PC-3 (cell line): ENCODE data around the gene SLC39A10. TPM values are rescaled to one million over a fixed set of nuclear protein-coding genes. Genes with fewer than 3 reads are reported as not detected.
A peak's percentile ranks its signal among the peaks of the same experiment; 100 is the strongest.

Experiments used
- ATAC-seq: fragments of 200-7000 bp; cut with Tn5 transposase; 2 replicates; pipeline ENCODE4 v1.9.1; 2020; ENCODE audit warnings: mild to moderate bottlenecking, moderate library complexity
- BruUV-seq: library from RNA; stranded (reverse); fragments of 400-500 nt; replicated peaks from 2 replicates; lab custom pipeline; 2021; lab: Mats Ljungman, UMichigan
- CTCF ChIA-PET: fragments of 300-600 bp; sonication (Branson Sonifier 250); formaldehyde crosslinking; loops from one replicate; lab custom pipeline; 2022; ENCODE audit warnings: antibody characterized with exemption; lab: Charles Lee
- POLR2A ChIA-PET: fragments of 300-600 bp; sonication (Branson Sonifier 250); formaldehyde crosslinking; loops from one replicate; lab custom pipeline; 2022; ENCODE audit warnings: antibody characterized with exemption; ENCODE audit not compliant: unreplicated experiment; lab: Charles Lee
- DNase-seq: peaks from one replicate; pipeline ENCODE4 v3.0.0-alpha.2; 2015
- H2AFZ ChIP-seq: fragments of 300-600 bp; sonication (generic); 2 replicates; pipeline ENCODE4 v1.6.0; 2016; ENCODE audit warnings: antibody characterized with exemption, low read length
- H3F3A ChIP-seq: fragments of 300-600 bp; sonication (generic); one replicate; pipeline ENCODE4 v1.6.0; 2017; ENCODE audit warnings: antibody characterized with exemption, low read length, control low read depth, mild to moderate bottlenecking; ENCODE audit not compliant: unreplicated experiment
- H3K27ac ChIP-seq: fragments of 300-600 bp; sonication (generic); 2 replicates; pipeline ENCODE4 v1.5.1; 2016; ENCODE audit warnings: mild to moderate bottlenecking, low read length
- H3K27me3 ChIP-seq: fragments of 300-600 bp; sonication (generic); 2 replicates; pipeline ENCODE4 v1.6.1; 2016; ENCODE audit warnings: low read length, mixed read lengths
- H3K36me3 ChIP-seq: fragments of 300-600 bp; sonication (generic); 2 replicates; pipeline ENCODE4 v1.6.1; 2016; ENCODE audit warnings: low read depth, mixed run types, low read length, mixed read lengths
- H3K4me1 ChIP-seq: fragments of 300-600 bp; sonication (generic); 2 replicates; pipeline ENCODE4 v1.5.1; 2016; ENCODE audit warnings: low read length; ENCODE audit not compliant: insufficient read depth
- H3K4me2 ChIP-seq: fragments of 300-600 bp; sonication (generic); 2 replicates; pipeline ENCODE4 v1.6.0; 2016; ENCODE audit warnings: low read length
- H3K4me3 ChIP-seq: fragments of 300-600 bp; sonication (generic); 2 replicates; pipeline ENCODE4 v1.5.1; 2016; ENCODE audit warnings: mild to moderate bottlenecking, low read length, mixed read lengths
- H3K79me2 ChIP-seq: fragments of 300-600 bp; sonication (generic); 2 replicates; pipeline ENCODE4 v1.6.1; 2017; ENCODE audit warnings: low read length, mixed read lengths
- H3K9ac ChIP-seq: fragments of 300-600 bp; sonication (generic); 2 replicates; pipeline ENCODE4 v1.6.0; 2016; ENCODE audit warnings: mild to moderate bottlenecking, low read length
- H3K9me2 ChIP-seq: fragments of 300-600 bp; sonication (generic); replicated peaks from 2 replicates; pipeline ENCODE4 v1.6.1; 2016; ENCODE audit warnings: mixed run types, low read length, mixed read lengths
- H3K9me3 ChIP-seq: fragments of 300-600 bp; sonication (generic); 2 replicates; pipeline ENCODE4 v1.6.1; 2016; ENCODE audit warnings: low read length, mixed read lengths
- H4K20me1 ChIP-seq: fragments of 300-600 bp; sonication (generic); 2 replicates; pipeline ENCODE4 v1.6.1; 2016; ENCODE audit warnings: low read length, mixed read lengths
- EZH2 ChIP-seq: fragments of 300-600 bp; sonication (generic); IDR thresholded peaks from one replicate; pipeline ENCODE4 v1.6.1; 2017; ENCODE audit warnings: antibody characterized with exemption, mild to moderate bottlenecking, low read length; ENCODE audit not compliant: unreplicated experiment
- EZH2phosphoT487 ChIP-seq: fragments of 300-600 bp; sonication (generic); IDR thresholded peaks from 2 replicates; pipeline ENCODE4 v1.6.1; 2018; ENCODE audit warnings: mild to moderate bottlenecking, antibody characterized with exemption, low read length, borderline replicate concordance
- intact Hi-C: fragments of 100-400 bp; cut with micrococcal nuclease; formaldehyde crosslinking; loops from 2 replicates; pipeline ENCODE4 v1.9.0; 2023
- total RNA-seq: library from RNA; depleted of rRNA; stranded (reverse); fragments of >200 nt; gene quantifications from 2 replicates; pipeline ENCODE4 v1.2.3, GENCODE V29; 2014
- TF ChIP-seq, protein P1 (sequence below): fragments of 300-600 bp; sonication (generic); conservative IDR thresholded peaks from 2 replicates; pipeline ENCODE4 v1.5.1; 2017; ENCODE audit warnings: antibody characterized with exemption, low read depth, mild to moderate bottlenecking, low read length

The SLC39A10 gene
- total RNA-seq, 1 experiment from 2014 or later = 18.6 TPM

DNA sequence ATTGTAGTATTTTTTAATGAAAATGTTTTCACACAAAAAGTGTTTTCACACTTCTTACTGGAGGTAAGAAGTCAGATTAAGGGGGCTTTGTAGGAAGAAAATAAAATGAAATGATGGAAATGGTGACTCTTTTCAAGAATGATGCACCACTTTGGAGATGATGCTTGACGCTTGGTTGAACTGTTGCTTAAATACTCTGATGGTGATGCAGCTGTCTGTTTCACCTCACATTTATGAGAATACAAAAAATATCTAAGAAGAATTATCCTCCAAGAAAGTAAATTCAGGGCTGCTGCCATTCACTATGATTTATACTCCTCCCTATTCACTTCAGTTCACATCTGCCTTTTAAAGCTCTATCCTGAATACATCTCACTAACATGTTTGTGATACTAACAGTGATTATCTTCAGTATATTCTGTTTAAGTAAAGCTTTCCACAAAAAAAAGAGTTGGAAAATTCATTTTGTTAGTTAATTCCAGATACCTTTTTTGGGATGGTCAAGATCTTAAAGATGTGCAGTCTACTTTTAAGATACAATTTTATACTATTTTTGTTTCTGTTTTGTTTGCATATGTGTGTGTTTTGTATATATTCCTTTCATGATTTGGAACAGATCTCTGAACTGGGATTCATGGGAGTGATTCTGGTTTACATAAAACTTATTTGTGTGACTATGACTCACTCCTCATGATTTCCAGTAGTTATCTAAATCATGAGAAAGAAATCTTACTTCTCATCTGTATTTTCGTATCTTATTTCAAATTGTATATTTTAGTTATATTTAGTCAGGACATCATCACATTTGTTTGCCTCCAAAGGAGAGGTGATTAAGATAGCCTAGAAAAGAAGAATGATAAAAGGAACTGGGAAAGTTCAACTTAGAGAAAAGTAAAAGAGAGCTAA lies 53.1 kb downstream of the SLC39A10 start:
- H3K4me2 ChIP-seq = peak overlapping the region; percentile 12
- no peaks in the 10 kb centered on the region for H3K9me3 ChIP-seq
- no TSS peak for BruUV-seq
- peaks cover 15% of the 10 kb centered on the region for H3K4me1 ChIP-seq
- ATAC-seq (peak; percentile 91), DNase-seq (peak; percentile 42)
- H3K9ac ChIP-seq = no peak overlapping the region; the same call in 1 of the 2 replicates
- H3K27ac ChIP-seq = peak overlapping the region; percentile 47
- no peaks in the 10 kb centered on the region for H3K27me3 ChIP-seq
- CTCF ChIA-PET = no interaction called here
- no peaks in the 10 kb centered on the region for H3K79me2 ChIP-seq
- no peaks in the 10 kb centered on the region for H3K36me3 ChIP-seq
- H3K4me3 ChIP-seq = no peak overlapping the region
- POLR2A ChIA-PET = interaction anchor here (0.6 kb wide), 1 partner anchor 228 kb away, joined by 6 read pairs; no protein-coding TSS in a partner anchor
- no peak overlapping the region for H2AFZ ChIP-seq
- TF ChIP-seq, protein P1, sequence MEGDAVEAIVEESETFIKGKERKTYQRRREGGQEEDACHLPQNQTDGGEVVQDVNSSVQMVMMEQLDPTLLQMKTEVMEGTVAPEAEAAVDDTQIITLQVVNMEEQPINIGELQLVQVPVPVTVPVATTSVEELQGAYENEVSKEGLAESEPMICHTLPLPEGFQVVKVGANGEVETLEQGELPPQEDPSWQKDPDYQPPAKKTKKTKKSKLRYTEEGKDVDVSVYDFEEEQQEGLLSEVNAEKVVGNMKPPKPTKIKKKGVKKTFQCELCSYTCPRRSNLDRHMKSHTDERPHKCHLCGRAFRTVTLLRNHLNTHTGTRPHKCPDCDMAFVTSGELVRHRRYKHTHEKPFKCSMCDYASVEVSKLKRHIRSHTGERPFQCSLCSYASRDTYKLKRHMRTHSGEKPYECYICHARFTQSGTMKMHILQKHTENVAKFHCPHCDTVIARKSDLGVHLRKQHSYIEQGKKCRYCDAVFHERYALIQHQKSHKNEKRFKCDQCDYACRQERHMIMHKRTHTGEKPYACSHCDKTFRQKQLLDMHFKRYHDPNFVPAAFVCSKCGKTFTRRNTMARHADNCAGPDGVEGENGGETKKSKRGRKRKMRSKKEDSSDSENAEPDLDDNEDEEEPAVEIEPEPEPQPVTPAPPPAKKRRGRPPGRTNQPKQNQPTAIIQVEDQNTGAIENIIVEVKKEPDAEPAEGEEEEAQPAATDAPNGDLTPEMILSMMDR = no peak
- TF ChIP-seq EZH2 = no peak
- H3F3A ChIP-seq = no peaks in the 10 kb centered on the region
- no peaks in the 10 kb centered on the region for H3K9me2 ChIP-seq
- H4K20me1 ChIP-seq = no peaks in the 10 kb centered on the region
- intact Hi-C loops = loop anchor here (1.0 to 5.0 kb wide), 2 partner anchors 24 to 38 kb away; no protein-coding TSS in a partner anchor

GRCh38 chr2:195711478-195711877 lies 54.5 kb downstream of the SLC39A10 start:
- intact Hi-C loops = loop anchor here (5.0 kb wide), 1 partner anchor 39 kb away; no protein-coding TSS in a partner anchor
- Histone ChIP-seq H3K27ac (no peak overlapping the region), H3K9me2 (no peaks in the 10 kb centered on the region), H3K4me2 (no peak overlapping the region), H3K9ac (no peak overlapping the region), H3K4me3 (no peak overlapping the region), H3K79me2 (no peaks in the 10 kb centered on the region), H4K20me1 (no peaks in the 10 kb centered on the region), H3K4me1 (peaks cover 15% of the 10 kb centered on the region), H3F3A (no peaks in the 10 kb centered on the region), H3K36me3 (no peaks in the 10 kb centered on the region), H3K27me3 (no peaks in the 10 kb centered on the region), H2AFZ (no peak overlapping the region), H3K9me3 (no peaks in the 10 kb centered on the region)
- no peak for TF ChIP-seq EZH2
- TF ChIP-seq EZH2phosphoT487 = no peak
- TF ChIP-seq, protein P1 = no peak
- no TSS peak for BruUV-seq
- POLR2A ChIA-PET = no interaction called here
- no peak for ATAC-seq
- CTCF ChIA-PET = no interaction called here
- no peak for DNase-seq

DNA sequence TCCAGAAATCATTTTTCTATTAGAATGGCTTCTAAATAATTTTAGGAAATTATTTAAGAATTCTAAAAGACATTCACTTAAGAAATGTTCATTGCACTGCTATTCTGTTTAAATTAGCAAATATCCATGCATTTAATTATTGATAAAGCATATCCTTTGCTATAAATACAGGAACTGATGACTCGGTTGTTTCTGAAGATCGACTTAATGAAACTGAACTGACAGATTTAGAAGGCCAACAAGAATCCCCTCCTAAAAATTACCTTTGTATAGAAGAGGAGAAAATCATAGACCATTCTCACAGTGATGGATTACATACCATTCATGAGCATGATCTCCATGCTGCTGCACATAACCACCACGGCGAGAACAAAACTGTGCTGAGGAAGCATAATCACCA lies 59.4 kb downstream of the SLC39A10 start:
- no TSS peak for BruUV-seq
- H2AFZ ChIP-seq = no peak overlapping the region
- DNase-seq = no peak
- ChIA-PET POLR2A (no interaction called here), CTCF (no interaction called here)
- H3K9me3 ChIP-seq = no peaks in the 10 kb centered on the region
- no peaks in the 10 kb centered on the region for H3K9me2 ChIP-seq
- no peaks in the 10 kb centered on the region for H3F3A ChIP-seq
- no peaks in the 10 kb centered on the region for H3K4me1 ChIP-seq
- no peak overlapping the region for H3K9ac ChIP-seq
- no peak for TF ChIP-seq EZH2phosphoT487
- TF ChIP-seq, protein P1 = no peak
- TF ChIP-seq EZH2 = no peak
- H3K27ac ChIP-seq = no peak overlapping the region
- intact Hi-C loops = no loop called here
- no peaks in the 10 kb centered on the region for H3K27me3 ChIP-seq
- no peaks in the 10 kb centered on the region for H4K20me1 ChIP-seq
- H3K79me2 ChIP-seq = no peaks in the 10 kb centered on the region
- no peak for ATAC-seq
- H3K4me2 ChIP-seq = no peak overlapping the region
- 0 out of 2 replicates have a peak, but pooled peaks cover 2% of the 10 kb centered on the region for H3K36me3 ChIP-seq
- no peak overlapping the region for H3K4me3 ChIP-seq
